Measurements from ENCODE around the gene OXSR1. TPM values are rescaled to one million over a fixed set of nuclear protein-coding genes. Genes with fewer than 3 reads are reported as not detected.
A peak's percentile ranks its signal among the peaks of the same experiment; 100 is the strongest.

OXSR1 gene
- total and polyA plus RNA-seq, 10 of the 15 experiments (the other 5 are each of a cell fraction or from before 2014, with no cell fraction given), result 12.4 to 54.6 (median 35.7) TPM

GRCh38 chr3:38163841-38164642 is 1.3 kb upstream of the OXSR1 start:
- ChIA-PET SMC1A (ENCODE audit: uncharacterized antibody, unreplicated experiment) (interaction anchor here (0.9 to 5.8 kb wide), 10 partner anchors 8 to 182 kb away, joined by 4 to 92 read pairs (median 6); partner anchors contain the start of genes ACAA1, MYD88 and XYLB), CTCF (interaction anchor here (0.8 to 6.1 kb wide), 11 partner anchors 8 to 183 kb away, joined by 3 to 74 read pairs (median 5); partner anchors contain the start of genes ACAA1, MYD88 and XYLB), RAD21 (ENCODE audit: unreplicated experiment) (interaction anchor here (1.0 to 5.5 kb wide), 9 partner anchors 8 to 60 kb away, joined by 3 to 62 read pairs (median 10); partner anchors contain the start of genes ACAA1 and MYD88), POLR2A (interaction anchor here (0.7 to 6.1 kb wide), 8 partner anchors 9 to 1172 kb away, joined by 3 to 146 read pairs (median 4); partner anchors contain the start of genes ACAA1 and MYD88)
- FAIRE-seq (no peak), ATAC-seq (no peak), DNase-seq (ENCODE audit: low read depth, low spot score) (no peak)
- in situ Hi-C loops (cut with MboI) (no loop called here), intact Hi-C loops (cut with micrococcal nuclease; ENCODE audit: unreplicated experiment) (no loop called here)
- Histone ChIP-seq H3K4me1 (ENCODE audit: control insufficient read depth, insufficient read depth, low read length) (peaks cover 4% of the 10 kb centered on the region; the same call in 1 of the 2 replicates), H3K79me2 (ENCODE audit: control insufficient read depth, insufficient read depth, low read length) (peaks cover 37% of the 10 kb centered on the region), H3K9ac (ENCODE audit: control insufficient read depth, insufficient read depth, low read length) (peak overlapping the region; percentile 92), H3K9me3 (replicated peaks; ENCODE audit: control insufficient read depth, insufficient read depth, low read length) (peaks cover 2% of the 10 kb centered on the region; the same call in 1 of the 3 replicates), H3K27ac (ENCODE audit: control insufficient read depth, insufficient read depth) (peak overlapping the region; percentile 100), H4K20me1 (ENCODE audit: control insufficient read depth, insufficient read depth) (0 out of 2 replicates have a peak, but pooled peaks cover 4% of the 10 kb centered on the region), H2AFZ (ENCODE audit: control insufficient read depth, low read depth, low read length) (peak overlapping the region; percentile 90), H3K27me3 (replicated peaks in 1 of 2; ENCODE audit: control insufficient read depth in 2 of 2, insufficient read depth in 2 of 2, low read length in 1 of 2) (no peaks in the 10 kb centered on the region), H3K4me2 (ENCODE audit: control insufficient read depth, insufficient read depth) (peak overlapping the region; percentile 72), H3K36me3 (ENCODE audit: control insufficient read depth in 2 of 2, insufficient read depth in 2 of 2, low read length in 1 of 2) (no peaks in the 10 kb centered on the region), H3K4me3 (peak overlapping the region; percentile 77)
- BruUV-seq (replicated peaks), result TSS peak; percentile 97
- no peak for TF ChIP-seq CHD1 (IDR thresholded peaks at IDR 0.05; ENCODE audit: low read depth, low read length)
- TF ChIP-seq MTA2 (IDR thresholded peaks at IDR 0.05; ENCODE audit: low read depth), result no peak
- peak; percentile 93 for TF ChIP-seq MLLT1 (IDR thresholded peaks at IDR 0.05)
- 0 out of 4 replicates have a peak, but pooled peaks of 1 of the 2 experiments have one; percentile 9 for TF ChIP-seq IKZF2 (IDR thresholded peaks at IDR 0.05)
- no peak; the same call in 1 of the 2 replicates for TF ChIP-seq WRNIP1 (IDR thresholded peaks at IDR 0.05; ENCODE audit: borderline replicate concordance, low read depth, low read length)
- TF ChIP-seq ZBTB33 (IDR thresholded peaks at IDR 0.05), result 0 out of 2 replicates have a peak, but pooled peaks have one; percentile 48
- 0 out of 2 replicates have a peak, but pooled peaks have one; percentile 9 for TF ChIP-seq BCL11A (IDR thresholded peaks at IDR 0.05; ENCODE audit: low read depth, low read length)
- TF ChIP-seq ESRRA (IDR thresholded peaks at IDR 0.05; ENCODE audit: low read length), result no peak
- no peak for TF ChIP-seq CEBPZ (IDR thresholded peaks at IDR 0.05; ENCODE audit: low read depth, low read length)
- WGBS (ENCODE audit: insufficient coverage, insufficient replicate concordance, low lambda C conversion rate, missing lambda C conversion rate), result 10% methylated on average over 24 of the region's 24 CpGs

Data from GM12878 (cell line).